Measurements from ENCODE around the gene DES. TPM values are rescaled to one million over a fixed set of nuclear protein-coding genes. Genes with fewer than 3 reads are reported as not detected.
A peak's percentile ranks its signal among the peaks of the same experiment; 100 is the strongest.

DES gene
- total and polyA plus RNA-seq, 2 of the 13 experiments (the other 11 are each of a cell fraction or from before 2014, with no cell fraction given) = not detected

GRCh38 chr2:219387306-219388120, 30.7 kb upstream of the DES start, which contains the start of gene DNPEP (continued):
- TF ChIP-seq ZFYVE20 (CRISPR knock-in tag; IDR thresholded peaks at IDR 0.05; ENCODE audit: borderline replicate concordance, low read depth) (no peak), KLF12 (CRISPR knock-in tag; IDR thresholded peaks at IDR 0.05; ENCODE audit: borderline replicate concordance) (peak; percentile 59; the same call in 1 of the 2 replicates), HHEX (CRISPR knock-in tag; IDR thresholded peaks at IDR 0.05) (no peak), HIVEP1 (CRISPR knock-in tag; IDR thresholded peaks at IDR 0.05) (peak; percentile 92), ZNF792 (CRISPR knock-in tag; IDR thresholded peaks at IDR 0.05) (peak; percentile 52; the same call in 1 of the 2 replicates), GZF1 (CRISPR knock-in tag; IDR thresholded peaks at IDR 0.05) (no peak), TFE3 (CRISPR knock-in tag; IDR thresholded peaks at IDR 0.05) (peak; percentile 41; the same call in 1 of the 2 replicates), SRSF1 (optimal IDR thresholded peaks at IDR 0.05; ENCODE audit: low read depth, low read length) (peak; percentile 69), IKZF4 (CRISPR knock-in tag; IDR thresholded peaks at IDR 0.05; ENCODE audit: borderline replicate concordance, low read depth, not compliant biosample characterization) (peak; percentile 74), GATAD1 (CRISPR knock-in tag; IDR thresholded peaks at IDR 0.05) (peak; percentile 66; the same call in 1 of the 2 replicates), PHF8 (CRISPR knock-in tag; IDR thresholded peaks at IDR 0.05) (peak; percentile 95), JARID2 (CRISPR knock-in tag; IDR thresholded peaks at IDR 0.05; ENCODE audit: insufficient replicate concordance) (no peak), PHF5A (CRISPR knock-in tag; IDR thresholded peaks at IDR 0.05; ENCODE audit: low read depth, unreplicated experiment) (peak; percentile 12), BRD4 (CRISPR knock-in tag; IDR thresholded peaks at IDR 0.05) (0 out of 2 replicates have a peak, but pooled peaks have one; percentile 27), ZNF567 (CRISPR knock-in tag; IDR thresholded peaks at IDR 0.05; ENCODE audit: borderline replicate concordance) (peak; percentile 82), ZBTB8A (CRISPR knock-in tag; IDR thresholded peaks at IDR 0.05; ENCODE audit: borderline replicate concordance, low read depth) (peak; percentile 100), ZNF678 (CRISPR knock-in tag; IDR thresholded peaks at IDR 0.05) (no peak), ZNF839 (CRISPR knock-in tag; IDR thresholded peaks at IDR 0.05; ENCODE audit: borderline replicate concordance) (peak; percentile 86), ZBTB43 (CRISPR knock-in tag; conservative IDR thresholded peaks at IDR 0.05) (no peak), HNF1A (IDR thresholded peaks at IDR 0.05; ENCODE audit: low read depth) (no peak), HNF1A (CRISPR knock-in tag; IDR thresholded peaks at IDR 0.05; ENCODE audit: borderline replicate concordance) (peak; percentile 40; the same call in 1 of the 2 replicates), TGIF2 (CRISPR knock-in tag; IDR thresholded peaks at IDR 0.05) (peak; percentile 67; the same call in 1 of the 2 replicates), ISX (CRISPR knock-in tag; conservative IDR thresholded peaks at IDR 0.05) (no peak), HNRNPL (IDR thresholded peaks at IDR 0.05; ENCODE audit: low read depth, low read length) (peak; percentile 63; the same call in 1 of the 2 replicates)

Measured in HepG2 (cell line).